GM21423 (cell line): ENCODE results near the gene SORBS2.

ENCODE experiments used
- ATAC-seq: cut with Tn5 transposase; IDR thresholded peaks from one replicate; pipeline ENCODE4 v1.9.1; 2021; ENCODE audit warnings: mild to moderate bottlenecking, moderate library complexity; ENCODE audit not compliant: unreplicated experiment

The SORBS2 gene

DNA sequence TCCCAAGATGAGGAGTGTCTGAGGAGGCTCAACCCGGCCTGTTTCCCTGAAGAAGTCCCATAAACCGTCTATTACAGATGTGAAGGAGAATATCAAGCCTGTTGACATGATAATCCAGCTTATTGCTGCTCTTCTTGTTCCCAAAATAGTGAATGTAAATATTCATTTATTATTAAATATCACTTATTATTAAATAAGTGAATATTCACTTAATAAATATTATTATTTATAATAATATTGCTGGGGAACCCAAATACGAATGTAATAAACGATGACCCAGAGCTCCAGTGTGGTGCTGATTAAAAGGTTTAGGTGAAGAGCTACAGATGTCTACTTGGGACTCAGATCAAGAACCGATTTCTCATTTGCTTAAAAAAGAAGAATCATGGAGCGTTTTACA lies 23.8 kb upstream of the SORBS2 start:
- no peak for ATAC-seq

DNA sequence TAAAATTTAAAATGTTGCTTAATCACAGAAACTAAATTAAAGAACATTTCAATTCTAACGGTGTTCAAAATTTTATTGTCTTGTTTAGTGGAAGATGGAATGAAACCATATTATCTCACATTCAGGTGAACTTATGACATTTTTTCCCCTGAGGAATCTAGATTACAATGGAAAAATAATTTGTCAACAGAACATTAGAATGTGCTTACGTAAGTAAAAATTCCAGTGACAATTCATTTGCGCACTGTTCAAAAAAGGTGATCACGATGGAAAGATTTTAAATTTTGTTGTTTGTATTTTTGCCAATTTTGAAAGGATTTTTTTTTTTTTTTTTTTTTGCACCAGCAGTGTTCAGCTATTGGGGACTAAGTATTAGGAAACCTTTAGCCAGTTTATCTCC lies 23.3 kb upstream of the SORBS2 start:
- ATAC-seq = no peak

- no peak for ATAC-seq
These were observed 22.8 kb upstream of the SORBS2 start for GRCh38 chr4:185834778-185835177.

DNA sequence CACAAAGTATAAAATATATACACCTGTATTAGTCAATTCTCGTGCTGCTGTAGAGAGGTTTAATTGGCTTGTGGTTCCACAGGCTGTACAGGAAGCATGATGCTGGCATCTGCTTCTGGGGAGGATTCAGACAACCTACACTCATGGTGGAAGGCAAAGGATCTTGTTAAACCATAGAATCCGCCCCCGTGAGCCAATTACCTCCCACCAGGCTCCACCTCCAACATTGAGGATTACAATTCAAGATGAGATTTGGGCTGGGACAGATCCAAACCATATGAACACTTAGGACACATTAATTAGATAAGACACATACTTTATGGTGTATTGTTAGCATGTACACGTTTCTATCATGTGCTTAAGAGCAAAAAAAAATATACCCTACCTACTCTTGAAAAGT lies 22.1 kb upstream of the SORBS2 start:
- no peak for ATAC-seq

- no peak for ATAC-seq
These were observed 21.1 kb upstream of the SORBS2 start for GRCh38 chr4:185833055-185833598.

DNA sequence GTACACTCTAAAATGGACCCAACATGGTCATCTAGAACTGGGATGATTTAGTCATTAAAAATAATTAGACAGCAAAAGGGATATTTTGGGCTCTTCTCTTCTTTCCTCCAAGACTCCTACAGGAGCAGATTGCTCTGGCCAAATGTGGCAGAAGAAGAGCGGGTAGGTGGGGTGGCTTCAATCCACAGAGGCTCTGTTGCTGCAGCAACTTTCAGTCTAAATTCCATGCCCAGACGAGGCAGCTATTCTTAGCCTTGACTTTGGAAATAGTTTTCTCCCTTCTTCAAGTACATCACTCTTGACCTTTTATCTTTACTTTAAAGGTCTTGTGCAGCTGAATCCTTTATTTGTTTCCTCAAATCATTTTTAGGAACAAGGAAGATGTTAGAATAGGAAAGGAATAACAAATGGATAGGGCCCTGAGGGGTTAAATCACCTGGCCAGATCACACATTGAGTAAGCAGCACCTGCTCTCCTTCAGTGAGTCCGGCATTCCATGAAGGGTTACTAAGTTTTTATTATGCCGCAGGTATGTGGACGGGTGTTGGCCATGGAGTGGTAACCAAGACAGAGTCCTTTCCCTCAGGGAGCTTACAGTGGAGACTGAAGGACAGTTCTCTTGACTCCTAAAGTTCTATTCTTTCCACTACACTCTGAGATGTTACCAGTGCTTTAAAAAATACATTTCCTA lies 19.3 kb upstream of the SORBS2 start:
- ATAC-seq = no peak

DNA sequence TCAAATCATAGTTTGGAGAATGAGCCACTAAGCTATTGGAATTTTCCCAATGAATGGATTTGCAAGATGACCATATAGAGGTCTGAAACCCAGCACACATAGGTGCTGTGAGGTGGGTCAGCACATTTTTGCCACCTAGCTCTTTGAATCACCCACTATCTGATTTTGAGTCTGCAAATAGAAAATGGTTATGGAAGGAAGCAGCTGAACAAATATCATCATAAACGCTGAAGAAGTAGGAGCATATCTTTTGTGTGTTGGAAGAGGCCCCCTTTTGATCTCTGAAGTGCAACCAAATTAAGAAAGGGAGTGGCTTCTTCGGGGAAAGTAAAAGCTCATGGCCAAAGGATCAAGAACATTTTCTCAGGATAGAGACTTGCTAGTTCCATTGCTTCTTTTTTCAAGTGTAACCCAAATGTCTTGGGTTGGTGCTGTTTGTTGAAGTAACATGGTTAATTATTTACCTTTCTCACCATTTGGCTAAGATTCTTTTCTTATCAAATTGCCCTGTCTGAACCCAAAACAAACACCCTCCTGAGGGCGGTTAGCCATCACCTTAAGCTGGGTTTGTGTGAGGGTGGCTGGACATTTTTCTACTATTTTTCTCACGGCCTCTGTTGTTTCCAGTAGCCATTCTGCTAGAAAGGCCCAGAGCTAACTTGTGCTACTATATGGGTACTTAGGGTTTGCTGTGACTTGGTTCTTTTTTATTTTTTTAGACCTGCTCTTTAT lies 18.4 kb upstream of the SORBS2 start:
- ATAC-seq = no peak

GRCh38 chr4:185826381-185826780 lies 14.4 kb upstream of the SORBS2 start:
- no peak for ATAC-seq

DNA sequence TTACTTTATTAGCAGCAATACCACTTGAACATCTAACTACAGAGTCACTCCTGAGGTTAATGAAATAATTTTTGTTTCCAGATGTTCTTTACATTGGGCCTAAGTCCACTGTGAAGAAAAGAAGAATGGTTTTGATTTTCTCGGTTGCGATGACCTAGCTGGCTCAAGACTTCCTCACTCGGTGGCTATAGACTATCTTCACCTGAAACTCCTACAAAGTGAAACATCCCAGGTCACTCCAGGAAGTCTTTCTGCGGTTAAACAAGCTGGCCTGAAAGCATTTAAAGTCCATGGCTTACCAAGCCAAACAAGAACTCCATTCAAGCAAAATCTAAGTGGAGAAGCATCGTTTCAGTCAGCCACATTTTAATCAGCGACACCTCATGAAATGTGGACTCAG lies 13.7 kb upstream of the SORBS2 start:
- no peak for ATAC-seq

DNA sequence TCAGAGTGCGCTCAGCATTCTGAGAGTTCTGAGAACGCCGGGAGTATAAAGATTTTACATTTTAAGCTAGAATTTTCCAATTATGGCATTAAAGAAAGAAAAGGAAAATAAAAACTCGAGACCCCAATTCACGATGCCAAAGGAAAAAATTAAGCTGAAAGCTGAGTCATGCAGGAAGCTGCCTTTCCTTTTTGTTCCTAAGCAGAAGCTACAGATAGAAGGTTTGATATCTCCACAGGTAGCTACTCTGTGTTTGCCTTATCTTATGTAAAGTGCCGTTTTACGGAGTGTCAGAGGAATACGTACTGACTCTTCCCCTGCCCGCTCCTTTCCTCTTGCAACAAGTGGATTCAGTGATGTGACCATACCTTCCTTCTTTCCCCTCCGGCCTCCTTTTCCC lies 10.8 kb upstream of the SORBS2 start:
- ATAC-seq = no peak

- no peak for ATAC-seq
These were observed 9.0 kb upstream of the SORBS2 start for GRCh38 chr4:185821029-185821419.

DNA sequence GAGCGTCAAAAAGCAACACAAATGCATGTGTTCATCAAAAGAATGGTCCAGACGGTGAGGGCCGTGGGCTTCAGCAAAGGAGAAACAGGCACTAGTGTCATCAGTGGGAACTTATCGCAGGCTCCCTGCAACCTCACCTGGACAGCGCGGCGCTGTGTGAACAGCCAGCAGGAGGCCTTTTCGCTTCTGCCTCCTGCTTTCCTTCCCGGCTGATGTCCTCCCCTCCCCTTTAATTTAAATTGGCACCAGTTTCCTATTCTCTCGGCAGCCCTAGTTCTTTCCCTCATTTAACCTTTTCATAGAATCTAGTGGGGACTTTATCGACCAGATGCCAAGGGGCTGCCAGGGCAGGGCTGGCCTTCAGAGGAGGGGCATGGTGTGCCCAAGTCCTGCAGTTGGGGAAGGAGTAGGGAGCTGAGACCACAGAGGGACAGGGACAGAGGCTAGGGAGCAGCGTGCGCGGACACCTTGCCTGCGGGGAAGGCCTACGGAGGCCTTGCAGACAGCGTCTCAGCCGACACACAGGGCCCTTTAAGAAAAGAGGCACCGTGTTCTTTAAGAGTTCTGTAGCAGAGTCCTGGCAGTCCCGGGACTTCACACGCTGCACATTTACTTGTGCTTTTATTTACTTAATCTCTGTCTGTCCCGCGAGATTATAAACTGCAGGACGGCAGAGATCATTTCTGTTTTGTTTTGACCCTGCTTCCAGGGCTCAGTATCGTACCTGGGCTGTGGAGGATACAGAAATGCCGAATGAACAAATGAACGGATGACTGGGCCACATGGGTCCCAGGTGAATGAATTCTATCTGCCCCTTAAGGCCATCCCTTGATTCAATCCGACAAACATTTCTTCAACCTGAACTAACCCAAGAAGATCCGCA lies 8.4 kb upstream of the SORBS2 start:
- no peak for ATAC-seq

GRCh38 chr4:185819144-185819543 lies 7.2 kb upstream of the SORBS2 start:
- no peak for ATAC-seq

DNA sequence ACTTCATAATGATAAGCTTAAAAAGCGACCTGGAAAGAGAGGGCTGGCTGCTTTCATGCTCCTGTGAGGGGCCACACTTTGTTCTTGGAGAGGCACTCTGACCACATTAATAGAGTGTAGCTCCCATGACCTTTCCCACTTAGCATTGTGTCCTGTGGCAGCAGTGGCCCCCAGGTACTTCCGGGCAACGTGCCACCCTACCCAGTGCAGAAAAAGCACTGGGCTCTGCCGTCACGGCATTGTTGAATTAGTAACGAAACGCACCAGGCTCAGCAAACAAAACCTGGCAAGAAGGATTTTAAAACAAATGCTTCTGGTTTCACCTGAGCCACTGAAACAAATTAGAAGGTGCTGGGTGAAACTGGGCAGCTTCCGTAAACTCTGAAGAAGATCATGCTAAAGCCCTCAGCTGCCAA lies 5.4 kb upstream of the SORBS2 start:
- no peak for ATAC-seq

GRCh38 chr4:185813133-185813532 lies 1.1 kb upstream of the SORBS2 start:
- no peak for ATAC-seq

GRCh38 chr4:185810746-185811508 lies 1.1 kb downstream of the SORBS2 start:
- no peak for ATAC-seq

DNA sequence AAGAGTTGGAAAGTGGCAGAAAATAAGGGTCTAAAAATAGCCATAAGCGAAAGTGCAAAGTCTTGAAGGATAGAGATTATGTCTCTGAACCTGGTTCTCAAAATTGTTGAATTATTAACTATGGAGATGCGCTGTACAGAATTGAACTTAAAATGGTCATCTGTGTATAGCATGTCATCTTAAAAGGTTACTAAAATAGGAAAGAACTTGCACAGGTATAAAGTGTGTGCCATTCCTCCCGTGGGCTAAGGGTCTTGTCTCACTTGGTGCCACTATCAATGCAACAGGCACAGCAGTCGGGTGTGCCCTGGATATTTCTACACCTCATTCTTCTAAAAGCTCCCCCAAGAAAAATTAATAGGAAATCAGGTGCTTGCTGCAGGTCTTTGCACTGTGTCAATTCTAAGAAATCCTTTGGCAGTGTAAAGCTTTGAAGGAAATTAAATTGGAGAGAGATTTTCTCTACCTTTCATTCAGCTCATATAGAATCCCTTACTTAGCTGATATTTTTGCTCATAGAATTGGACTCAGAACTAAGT lies 2.4 kb downstream of the SORBS2 start:
- ATAC-seq = no peak

DNA sequence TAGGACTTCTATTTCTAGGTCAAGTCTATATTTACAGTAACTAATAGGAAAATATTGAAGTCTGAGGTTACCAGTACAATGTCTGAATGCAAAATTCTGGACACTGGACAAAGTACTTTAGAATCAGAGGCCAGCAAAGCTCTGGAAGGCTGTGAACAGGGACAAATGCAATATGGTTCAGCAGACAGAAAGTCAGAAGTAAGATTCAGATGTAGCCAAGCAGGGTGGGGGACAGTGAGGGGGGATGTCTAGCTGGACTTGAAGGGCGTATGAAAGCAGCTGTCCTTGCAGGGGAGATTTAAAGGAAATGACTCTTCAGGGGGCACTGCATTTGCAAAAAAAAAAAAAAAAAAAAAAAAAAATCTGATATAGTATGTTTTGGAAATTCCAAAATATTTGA lies 2.9 kb downstream of the SORBS2 start:
- ATAC-seq = no peak

GRCh38 chr4:185805979-185806378 lies 6.0 kb downstream of the SORBS2 start:
- ATAC-seq = no peak

- no peak for ATAC-seq
These were observed 6.7 kb downstream of the SORBS2 start for GRCh38 chr4:185805262-185805802.
